Measurements from ENCODE around the gene KCNRG. TPM values are rescaled to one million over a fixed set of nuclear protein-coding genes. Genes with fewer than 3 reads are reported as not detected.

KCNRG gene
- total and polyA plus RNA-seq, 2 experiments from 2014 or later, result 0.60 TPM; not detected in 1

DNA sequence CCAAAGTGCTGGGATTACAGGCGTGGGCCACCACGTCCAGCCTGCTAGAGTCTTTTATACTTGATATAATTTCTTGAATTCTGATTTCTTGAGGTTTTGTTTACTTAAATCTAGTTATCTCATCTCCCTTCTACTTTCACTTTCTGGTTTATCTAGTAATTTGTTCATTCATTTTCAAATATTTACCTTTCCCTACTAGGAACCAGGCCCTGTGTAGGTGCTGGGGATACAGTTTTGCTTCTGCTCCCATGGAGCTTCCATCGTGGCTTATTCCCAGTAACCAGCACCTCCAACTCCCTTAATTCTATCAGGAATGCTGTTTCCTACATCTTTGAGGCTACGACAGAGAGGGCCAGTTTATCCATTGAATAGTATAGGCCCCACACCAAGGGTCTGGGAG, 42.5 kb upstream of the KCNRG start (continued):
- TF ChIP-seq, protein P1, sequence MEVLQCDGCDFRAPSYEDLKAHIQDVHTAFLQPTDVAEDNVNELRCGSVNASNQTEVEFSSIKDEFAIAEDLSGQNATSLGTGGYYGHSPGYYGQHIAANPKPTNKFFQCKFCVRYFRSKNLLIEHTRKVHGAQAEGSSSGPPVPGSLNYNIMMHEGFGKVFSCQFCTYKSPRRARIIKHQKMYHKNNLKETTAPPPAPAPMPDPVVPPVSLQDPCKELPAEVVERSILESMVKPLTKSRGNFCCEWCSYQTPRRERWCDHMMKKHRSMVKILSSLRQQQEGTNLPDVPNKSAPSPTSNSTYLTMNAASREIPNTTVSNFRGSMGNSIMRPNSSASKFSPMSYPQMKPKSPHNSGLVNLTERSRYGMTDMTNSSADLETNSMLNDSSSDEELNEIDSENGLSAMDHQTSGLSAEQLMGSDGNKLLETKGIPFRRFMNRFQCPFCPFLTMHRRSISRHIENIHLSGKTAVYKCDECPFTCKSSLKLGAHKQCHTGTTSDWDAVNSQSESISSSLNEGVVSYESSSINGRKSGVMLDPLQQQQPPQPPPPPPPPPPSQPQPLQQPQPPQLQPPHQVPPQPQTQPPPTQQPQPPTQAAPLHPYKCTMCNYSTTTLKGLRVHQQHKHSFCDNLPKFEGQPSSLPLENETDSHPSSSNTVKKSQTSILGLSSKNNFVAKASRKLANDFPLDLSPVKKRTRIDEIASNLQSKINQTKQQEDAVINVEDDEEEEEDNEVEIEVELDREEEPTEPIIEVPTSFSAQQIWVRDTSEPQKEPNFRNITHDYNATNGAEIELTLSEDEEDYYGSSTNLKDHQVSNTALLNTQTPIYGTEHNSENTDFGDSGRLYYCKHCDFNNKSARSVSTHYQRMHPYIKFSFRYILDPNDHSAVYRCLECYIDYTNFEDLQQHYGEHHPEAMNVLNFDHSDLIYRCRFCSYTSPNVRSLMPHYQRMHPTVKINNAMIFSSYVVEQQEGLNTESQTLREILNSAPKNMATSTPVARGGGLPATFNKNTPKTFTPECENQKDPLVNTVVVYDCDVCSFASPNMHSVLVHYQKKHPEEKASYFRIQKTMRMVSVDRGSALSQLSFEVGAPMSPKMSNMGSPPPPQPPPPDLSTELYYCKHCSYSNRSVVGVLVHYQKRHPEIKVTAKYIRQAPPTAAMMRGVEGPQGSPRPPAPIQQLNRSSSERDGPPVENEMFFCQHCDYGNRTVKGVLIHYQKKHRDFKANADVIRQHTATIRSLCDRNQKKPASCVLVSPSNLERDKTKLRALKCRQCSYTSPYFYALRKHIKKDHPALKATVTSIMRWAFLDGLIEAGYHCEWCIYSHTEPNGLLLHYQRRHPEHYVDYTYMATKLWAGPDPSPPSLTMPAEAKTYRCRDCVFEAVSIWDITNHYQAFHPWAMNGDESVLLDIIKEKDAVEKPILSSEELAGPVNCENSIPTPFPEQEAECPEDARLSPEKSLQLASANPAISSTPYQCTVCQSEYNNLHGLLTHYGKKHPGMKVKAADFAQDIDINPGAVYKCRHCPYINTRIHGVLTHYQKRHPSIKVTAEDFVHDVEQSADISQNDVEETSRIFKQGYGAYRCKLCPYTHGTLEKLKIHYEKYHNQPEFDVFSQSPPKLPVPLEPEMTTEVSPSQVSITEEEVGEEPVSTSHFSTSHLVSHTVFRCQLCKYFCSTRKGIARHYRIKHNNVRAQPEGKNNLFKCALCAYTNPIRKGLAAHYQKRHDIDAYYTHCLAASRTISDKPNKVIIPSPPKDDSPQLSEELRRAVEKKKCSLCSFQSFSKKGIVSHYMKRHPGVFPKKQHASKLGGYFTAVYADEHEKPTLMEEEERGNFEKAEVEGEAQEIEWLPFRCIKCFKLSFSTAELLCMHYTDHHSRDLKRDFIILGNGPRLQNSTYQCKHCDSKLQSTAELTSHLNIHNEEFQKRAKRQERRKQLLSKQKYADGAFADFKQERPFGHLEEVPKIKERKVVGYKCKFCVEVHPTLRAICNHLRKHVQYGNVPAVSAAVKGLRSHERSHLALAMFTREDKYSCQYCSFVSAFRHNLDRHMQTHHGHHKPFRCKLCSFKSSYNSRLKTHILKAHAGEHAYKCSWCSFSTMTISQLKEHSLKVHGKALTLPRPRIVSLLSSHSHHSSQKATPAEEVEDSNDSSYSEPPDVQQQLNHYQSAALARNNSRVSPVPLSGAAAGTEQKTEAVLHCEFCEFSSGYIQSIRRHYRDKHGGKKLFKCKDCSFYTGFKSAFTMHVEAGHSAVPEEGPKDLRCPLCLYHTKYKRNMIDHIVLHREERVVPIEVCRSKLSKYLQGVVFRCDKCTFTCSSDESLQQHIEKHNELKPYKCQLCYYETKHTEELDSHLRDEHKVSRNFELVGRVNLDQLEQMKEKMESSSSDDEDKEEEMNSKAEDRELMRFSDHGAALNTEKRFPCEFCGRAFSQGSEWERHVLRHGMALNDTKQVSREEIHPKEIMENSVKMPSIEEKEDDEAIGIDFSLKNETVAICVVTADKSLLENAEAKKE (CRISPR knock-in tag; IDR thresholded peaks at IDR 0.05), result no peak
- no peak for TF ChIP-seq ZNF331 (CRISPR knock-in tag; IDR thresholded peaks at IDR 0.05; ENCODE audit: low read depth)

DNA sequence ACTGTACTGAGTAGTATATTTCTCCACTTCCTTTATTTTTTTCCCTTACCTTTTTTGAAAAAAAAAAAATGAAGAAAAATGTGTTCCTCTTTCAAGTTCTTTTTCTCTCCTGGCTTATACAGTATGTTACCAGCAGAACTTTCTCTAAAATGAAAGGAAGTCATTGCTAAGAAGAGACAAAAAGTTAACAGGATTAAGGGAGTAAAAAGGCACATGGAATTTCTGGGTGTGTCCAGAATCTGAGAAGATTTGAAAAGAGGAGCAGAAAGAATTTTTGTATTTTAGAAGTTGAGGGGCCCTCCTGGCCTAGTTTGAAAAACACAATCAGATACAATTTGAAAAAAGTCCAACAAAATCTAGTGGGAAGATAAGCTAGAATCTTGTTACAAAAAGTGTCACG, 39.4 kb upstream of the KCNRG start:
- H3F3A ChIP-seq (replicated peaks; ENCODE audit: low read depth), result no peaks in the 10 kb centered on the region
- no peaks in the 10 kb centered on the region for H3K79me2 ChIP-seq (replicated peaks; ENCODE audit: insufficient read depth)
- Mint-ChIP-seq H3K36me3 (ENCODE audit: low read depth) (no peaks in the 10 kb centered on the region), H3K9me3 (no peaks in the 10 kb centered on the region), H3K27me3 (ENCODE audit: insufficient read depth, low read depth, poor library complexity) (peaks cover 4% of the 10 kb centered on the region), H3K27ac (no peak overlapping the region), H3K4me1 (no peaks in the 10 kb centered on the region; the same call in 2 of the 3 replicates), H3K4me3 (no peak overlapping the region)
- H3K4me3 ChIP-seq, result no peak overlapping the region
- H3K27ac ChIP-seq (ENCODE audit: low read depth), result no peak overlapping the region
- no peak overlapping the region for H2AFZ ChIP-seq
- no peaks in the 10 kb centered on the region for H3K9me2 ChIP-seq (ENCODE audit: insufficient read depth)
- no peaks in the 10 kb centered on the region for H4K20me1 ChIP-seq (replicated peaks; ENCODE audit: insufficient read depth)
- H3K27me3 ChIP-seq (ENCODE audit: insufficient read depth), result no peaks in the 10 kb centered on the region
- no peaks in the 10 kb centered on the region for H3K4me1 ChIP-seq (ENCODE audit: insufficient read depth)
- no peak for ATAC-seq
- H3K4me2 ChIP-seq, result no peak overlapping the region
- no peak for DNase-seq (ENCODE audit: low spot score)
- no peaks in the 10 kb centered on the region for H3K36me3 ChIP-seq (ENCODE audit: insufficient read depth)
- no peak for TF ChIP-seq CREB1 (CRISPR knock-in tag; IDR thresholded peaks at IDR 0.05; ENCODE audit: low read depth)
- TF ChIP-seq, protein P2, sequence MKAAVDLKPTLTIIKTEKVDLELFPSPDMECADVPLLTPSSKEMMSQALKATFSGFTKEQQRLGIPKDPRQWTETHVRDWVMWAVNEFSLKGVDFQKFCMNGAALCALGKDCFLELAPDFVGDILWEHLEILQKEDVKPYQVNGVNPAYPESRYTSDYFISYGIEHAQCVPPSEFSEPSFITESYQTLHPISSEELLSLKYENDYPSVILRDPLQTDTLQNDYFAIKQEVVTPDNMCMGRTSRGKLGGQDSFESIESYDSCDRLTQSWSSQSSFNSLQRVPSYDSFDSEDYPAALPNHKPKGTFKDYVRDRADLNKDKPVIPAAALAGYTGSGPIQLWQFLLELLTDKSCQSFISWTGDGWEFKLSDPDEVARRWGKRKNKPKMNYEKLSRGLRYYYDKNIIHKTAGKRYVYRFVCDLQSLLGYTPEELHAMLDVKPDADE (IDR thresholded peaks at IDR 0.05), result no peak
- TF ChIP-seq, protein P3, sequence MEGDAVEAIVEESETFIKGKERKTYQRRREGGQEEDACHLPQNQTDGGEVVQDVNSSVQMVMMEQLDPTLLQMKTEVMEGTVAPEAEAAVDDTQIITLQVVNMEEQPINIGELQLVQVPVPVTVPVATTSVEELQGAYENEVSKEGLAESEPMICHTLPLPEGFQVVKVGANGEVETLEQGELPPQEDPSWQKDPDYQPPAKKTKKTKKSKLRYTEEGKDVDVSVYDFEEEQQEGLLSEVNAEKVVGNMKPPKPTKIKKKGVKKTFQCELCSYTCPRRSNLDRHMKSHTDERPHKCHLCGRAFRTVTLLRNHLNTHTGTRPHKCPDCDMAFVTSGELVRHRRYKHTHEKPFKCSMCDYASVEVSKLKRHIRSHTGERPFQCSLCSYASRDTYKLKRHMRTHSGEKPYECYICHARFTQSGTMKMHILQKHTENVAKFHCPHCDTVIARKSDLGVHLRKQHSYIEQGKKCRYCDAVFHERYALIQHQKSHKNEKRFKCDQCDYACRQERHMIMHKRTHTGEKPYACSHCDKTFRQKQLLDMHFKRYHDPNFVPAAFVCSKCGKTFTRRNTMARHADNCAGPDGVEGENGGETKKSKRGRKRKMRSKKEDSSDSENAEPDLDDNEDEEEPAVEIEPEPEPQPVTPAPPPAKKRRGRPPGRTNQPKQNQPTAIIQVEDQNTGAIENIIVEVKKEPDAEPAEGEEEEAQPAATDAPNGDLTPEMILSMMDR (conservative IDR thresholded peaks at IDR 0.05; ENCODE audit: low read depth in 2 of 2), result no peak
- TF ChIP-seq, protein P1 (CRISPR knock-in tag; IDR thresholded peaks at IDR 0.05), result no peak
- TF ChIP-seq STAT1 (IDR thresholded peaks at IDR 0.05; ENCODE audit: unreplicated experiment), result no peak
- no peak for TF ChIP-seq NANOG (IDR thresholded peaks at IDR 0.05; ENCODE audit: borderline replicate concordance)
